ENCODE data around the gene UBE3A.
"Not testable (repeated sequence)": the region's sequence is repeated elsewhere in the genome, so short reads cannot be mapped to it uniquely, and the experiment has no call there.

UBE3A gene

DNA sequence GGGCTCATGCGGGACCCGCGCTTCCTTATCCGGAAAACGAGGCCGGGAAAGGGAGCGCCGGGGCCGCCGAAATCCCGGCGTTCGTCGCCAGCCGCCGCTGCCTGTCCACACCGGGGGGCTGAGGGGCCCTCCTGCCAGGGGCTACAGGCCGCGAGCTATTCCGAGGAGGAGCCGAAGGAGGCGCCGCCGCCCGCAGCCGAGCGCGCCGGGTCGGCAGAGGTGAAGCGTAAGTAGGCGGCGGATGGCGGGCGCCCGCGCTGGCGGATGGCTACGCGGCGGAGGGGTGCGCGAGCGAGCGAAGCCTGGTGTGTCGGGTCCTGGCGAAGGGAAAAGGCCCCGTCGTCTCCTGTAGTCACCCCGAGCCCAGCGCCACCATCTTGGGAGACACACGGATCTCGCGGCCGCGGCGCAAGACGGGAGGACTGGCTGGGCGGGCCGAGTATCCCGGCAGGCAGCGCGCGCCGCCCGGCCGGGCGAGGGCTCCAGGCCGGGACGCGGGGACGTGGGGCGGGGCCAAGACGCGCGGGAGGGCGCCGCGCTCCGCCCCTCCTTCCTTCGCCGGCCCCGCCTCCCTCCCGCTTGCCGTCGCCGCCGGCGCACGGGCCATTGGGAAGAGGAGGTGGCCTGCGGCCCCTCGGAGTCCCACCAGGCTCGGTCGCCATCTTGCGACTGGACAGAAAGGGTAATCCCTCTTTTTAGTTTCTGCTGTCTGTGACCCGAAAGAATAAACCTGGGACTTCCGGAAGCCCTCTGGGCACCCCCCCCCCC lies at the start of gene UBE3A:
UBE3A (minus strand) TSS at position 424 of the 768 bp plus-strand sequence. CDS start 29,917 bp downstream, outside the sequence.
- DNase-seq = peak; percentile 91

DNA sequence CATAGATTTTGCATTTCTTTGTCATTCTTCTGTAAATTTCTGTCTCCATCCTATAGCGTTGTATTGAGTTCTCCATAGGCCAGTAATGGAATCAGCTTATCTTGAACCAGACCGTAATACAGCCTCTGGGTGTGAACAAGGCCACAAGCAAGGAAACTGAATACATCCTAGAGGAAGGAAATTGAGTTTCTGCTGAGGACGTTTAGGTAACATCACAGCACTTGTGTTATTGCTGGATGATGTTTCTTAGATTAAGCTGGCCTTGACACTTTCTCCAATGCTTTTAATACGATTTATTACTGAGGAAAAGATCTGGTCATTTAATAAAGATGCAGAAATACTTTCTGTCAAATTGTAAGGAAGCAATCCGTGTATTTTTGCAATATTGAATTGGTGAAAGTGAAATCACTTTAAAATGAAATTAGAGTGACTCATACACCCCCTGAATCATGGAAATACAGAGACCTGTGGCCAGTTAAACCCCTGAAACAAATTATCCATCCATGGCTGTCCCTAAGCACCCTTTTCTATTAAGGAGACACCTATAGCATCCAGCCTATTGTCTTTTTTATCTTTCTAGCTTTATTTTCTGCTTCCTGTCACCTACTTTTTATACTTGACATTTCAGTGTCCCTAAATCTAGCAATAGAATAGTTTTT lies 48.5 kb upstream of the UBE3A start:
- no peak for DNase-seq

DNA sequence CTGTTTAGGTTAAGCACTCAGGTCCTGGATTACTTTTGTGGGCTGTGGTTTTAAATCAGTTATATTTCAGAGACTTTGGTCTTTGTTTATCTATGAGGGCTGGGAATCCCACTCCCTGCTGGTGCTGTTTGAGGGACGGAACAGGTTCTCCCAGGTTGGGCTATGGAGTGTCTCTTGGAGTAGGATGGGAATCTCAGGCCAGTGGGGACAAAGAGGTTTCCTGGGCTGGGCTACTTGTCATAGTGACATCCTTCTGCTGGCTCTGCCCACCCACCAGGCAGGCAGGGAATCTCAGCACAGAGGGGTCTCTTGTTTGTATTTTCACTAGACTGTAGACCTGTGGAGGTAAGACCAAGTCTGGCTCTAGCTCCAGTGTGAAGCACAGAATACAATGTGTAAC lies 47.2 kb upstream of the UBE3A start:
- DNase-seq = no peak

DNA sequence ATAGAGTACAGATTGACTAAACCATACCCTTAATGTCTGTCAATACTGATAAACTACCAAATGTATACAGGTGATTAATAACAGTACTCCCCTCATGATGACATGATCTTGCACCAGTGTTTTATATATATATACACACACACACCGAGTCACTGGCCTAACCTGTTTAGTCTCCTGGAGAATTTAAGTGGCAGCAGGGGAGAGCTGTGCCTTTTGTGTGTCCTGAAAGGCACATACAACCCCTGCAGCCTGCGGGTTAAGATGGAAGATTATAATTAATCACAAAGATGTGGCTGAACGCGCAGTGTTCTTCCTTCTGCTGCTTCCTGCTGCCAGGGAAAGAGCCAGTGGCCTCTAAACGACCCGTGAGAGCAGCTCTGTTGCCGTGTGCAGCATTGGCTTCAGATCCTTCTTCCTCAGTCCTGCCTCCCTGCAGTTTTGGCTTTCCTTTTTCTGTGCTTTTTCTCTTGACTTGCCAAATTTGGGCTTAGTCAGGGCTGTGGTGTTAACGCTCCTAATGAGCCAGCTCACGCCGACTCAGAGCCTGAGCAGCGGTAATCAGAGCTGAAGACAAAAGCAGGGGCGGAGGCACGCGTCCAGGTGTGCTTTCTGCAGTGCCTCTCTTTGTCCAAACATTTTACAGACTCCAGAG lies 42.5 kb upstream of the UBE3A start:
- no peak for DNase-seq

DNA sequence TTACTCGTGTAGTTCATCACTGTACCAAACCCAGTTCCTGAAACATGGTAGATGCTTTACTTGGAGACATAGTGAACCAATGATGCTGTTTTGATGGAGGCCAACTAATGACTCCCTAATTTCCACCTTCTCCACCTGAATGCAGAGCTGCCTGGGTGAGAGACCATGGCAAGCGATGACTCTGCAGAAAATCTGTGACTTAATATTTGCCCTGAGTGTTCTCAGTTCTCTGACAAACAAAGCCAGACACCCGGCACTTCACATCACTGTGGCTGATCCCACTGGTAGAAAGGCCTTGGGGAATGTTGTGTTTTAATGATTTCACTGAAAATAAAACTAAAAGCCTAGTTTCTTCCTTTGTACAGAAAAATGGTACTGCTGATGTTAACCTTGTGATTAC lies 39.5 kb upstream of the UBE3A start:
- no peak for DNase-seq

DNA sequence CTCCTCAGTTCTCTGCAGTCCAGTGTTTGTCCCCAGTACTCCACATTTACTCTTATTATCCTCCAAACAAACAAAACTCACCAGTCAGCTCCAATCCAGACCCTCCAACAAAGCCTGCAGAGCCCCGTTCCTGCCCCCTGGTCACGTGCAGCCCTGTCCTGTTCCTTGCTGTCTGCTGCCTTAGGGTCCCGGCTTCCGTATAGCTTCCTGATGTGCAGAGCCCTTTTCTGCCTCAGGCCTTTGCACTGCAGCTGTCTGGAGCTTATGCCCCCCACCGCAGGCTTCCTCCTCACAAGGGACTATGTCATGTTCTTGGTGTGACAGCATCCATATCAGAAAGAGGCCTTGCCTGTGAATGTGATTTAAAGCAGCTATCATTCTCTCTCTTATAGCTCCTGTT lies 39.0 kb upstream of the UBE3A start:
- no peak for DNase-seq

DNA sequence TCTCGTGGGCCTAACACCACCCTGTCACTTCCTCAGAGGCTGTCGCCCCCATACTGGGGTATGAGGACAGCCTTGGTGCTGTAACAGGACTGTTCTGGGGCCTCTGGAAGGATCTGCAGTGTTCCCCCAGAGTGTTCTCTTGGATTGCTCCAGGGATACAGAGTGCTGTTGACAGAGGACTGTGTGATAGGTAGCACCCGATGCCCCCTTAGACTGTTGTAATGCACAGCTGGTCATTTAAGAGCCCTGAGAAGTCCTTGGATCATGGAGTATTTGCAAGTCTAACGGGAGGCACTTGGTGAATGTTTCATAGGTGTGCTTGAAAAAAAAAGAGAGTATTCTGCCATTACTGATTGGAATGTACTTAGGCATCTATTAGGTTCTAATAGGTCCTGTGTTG lies 35.4 kb upstream of the UBE3A start:
- DNase-seq = no peak

DNA sequence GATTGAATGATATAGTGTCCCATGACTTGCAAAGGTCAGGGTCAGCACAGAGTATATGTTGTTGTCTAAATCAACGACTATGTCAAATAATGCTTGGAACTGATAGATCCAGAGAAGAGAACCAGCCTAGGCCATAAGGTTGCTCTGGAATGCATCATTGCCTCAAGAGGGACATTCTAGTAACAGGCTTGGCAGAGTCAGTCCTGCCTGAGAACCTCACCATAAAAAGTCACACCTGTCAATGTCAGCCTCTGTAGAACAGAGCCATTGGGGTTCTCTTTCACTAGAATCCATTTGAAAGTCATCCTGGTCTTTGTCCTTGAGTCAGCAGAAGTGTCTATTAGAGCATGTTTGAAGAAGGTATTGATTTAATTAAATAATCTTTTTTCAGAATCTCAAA lies 31.4 kb upstream of the UBE3A start:
- no peak for DNase-seq

DNA sequence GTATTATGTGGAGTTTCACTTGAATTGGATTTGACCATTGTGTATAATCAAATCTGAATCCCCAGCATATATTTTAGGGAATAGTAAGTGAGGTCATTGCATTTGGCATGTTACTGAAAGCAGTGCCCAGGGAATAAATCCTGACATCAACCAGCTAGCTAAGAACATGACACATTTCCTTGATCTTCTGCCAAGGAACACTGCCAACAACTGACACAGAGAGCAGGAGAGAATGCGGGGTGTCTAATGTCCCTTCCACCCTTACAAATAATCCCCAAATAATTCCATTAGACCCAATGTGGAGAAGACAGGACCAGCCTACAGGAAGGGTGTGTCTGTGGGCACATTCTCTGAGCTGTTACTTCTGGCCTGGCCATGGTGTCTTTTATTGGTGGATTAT lies 30.6 kb upstream of the UBE3A start:
- DNase-seq = no peak

DNA sequence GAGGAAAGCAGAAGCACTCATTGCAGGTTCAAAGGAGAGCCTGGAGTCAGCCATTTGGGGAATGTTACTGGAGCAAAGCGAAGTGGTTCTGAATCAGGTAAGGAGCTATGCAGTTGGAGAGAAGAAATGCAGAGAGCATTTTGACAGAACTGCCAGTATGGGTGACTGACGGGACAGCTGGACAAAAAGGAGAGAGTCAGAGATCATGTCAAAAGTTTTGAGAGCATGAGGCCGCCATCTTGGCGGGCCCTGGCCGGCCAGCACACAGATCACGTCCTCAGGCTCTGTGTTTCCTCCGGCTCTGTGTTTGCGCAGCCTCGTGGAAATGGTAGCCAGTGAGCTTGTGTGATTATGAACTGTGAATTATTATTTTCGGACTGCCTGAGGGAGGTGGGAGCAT lies 29.8 kb upstream of the UBE3A start:
- DNase-seq = no peak

DNA sequence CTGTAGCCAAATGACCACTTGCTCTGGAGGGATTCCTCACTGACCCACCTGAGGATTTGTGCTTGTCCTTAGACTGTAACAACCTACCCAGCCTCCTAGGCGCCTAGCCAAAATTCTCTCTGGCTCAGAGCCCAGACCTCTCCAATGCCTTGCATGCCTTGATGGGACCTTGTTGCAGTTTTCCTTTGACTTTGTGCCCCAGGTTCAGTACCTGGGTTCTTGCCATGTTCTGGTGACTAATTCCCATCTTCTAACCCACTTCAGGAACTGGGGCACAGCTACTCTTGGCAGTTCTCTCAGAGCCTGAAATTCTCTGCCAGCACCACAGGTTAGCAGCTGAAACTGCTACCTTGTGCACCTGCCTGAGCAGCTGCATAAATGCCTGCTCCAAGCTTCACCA lies 27.0 kb upstream of the UBE3A start:
- DNase-seq = no peak

DNA sequence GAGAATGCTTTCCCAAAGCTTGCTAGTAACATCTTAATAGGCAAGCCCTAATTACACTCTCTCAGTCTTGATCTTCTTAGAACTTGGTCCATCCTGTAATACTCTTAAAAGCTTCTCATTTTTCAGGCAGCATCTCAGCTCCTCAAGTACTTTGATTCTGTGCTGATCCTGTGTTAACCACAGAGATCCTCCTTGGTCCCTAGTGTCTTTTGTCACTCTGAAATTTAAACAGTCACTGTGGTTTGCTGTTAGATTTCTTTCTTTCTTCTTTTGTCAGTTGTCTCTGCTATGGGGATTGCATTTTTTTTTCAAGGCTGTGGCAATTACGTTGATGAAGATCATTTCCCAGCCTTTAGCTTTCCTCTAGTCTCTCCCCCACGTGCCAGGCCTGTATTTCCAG lies 26.0 kb upstream of the UBE3A start:
- no peak for DNase-seq

DNA sequence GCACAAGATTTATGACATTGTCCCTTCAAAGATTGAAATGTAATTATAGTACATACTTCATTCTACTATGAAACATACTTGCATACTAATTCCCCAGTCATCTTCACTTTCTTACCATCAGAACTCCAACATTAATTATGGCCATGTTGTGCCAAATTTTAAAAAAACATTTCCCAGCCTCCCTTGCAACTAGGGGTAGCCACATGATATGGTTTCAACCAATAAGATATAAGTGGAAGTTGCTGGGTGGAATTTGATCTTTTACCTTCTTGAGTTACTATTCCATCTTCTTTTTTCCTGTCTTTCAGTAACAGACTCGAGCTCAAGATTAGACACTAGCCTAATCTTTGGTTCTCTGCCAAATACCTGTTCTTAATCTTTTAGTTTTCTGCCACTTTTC lies 25.6 kb upstream of the UBE3A start:
- DNase-seq = no peak

DNA sequence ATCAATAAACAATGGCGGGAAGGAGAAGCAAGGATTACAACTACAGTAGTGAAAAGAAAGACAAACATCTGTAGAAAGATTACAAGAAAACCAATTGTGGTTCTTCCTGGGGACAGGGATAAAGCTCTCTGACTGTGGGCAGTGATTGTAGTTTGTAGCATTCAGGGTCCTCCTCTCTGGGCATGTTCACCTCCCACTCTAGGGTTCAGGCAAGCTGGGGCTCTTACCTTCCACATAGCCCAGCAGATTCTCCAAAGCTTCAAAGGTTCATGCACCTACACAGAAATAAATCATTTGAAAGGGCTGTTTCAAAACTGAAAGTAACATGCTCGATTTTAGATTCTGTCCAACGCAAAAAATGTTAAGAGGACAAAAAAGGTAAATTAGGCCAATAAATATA lies 17.4 kb upstream of the UBE3A start:
- DNase-seq = no peak

DNA sequence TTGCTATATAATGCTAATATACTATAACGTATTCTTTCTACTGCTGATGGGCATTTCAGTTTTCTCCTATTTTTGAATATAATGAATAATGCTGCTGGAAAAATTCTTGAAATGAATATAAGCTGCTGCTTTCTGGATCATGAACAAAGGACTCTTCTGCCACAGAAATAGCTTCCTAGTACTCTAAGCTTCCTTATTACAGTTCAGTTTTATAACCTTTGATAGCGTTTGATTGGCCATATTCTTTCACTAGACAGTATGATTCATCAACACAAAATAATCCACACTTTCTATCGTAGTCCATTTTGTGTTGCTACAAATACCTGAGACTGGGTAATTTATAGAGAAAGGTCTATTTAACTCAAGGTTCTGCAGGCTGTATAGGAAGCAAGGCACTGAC lies 16.4 kb upstream of the UBE3A start:
- DNase-seq = no peak

DNA sequence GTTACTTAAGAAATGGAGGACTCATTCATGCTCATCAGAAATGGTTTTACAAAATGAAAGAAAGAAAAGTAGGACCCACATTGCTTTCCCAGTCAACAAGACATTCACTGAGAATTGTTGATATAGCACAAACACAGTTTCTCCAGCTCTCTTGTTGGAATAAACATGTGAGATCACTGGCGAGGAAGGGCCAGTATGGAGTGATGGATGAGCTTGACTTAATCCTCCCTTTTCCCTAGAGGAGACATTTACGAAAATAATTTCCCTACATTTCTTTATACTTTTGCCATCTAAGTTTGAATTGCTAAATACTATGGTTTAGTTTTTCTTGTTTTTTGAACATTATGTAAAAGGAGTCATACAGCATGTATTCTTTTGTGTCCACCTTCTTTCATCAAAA lies 15.9 kb upstream of the UBE3A start:
- no peak for DNase-seq

DNA sequence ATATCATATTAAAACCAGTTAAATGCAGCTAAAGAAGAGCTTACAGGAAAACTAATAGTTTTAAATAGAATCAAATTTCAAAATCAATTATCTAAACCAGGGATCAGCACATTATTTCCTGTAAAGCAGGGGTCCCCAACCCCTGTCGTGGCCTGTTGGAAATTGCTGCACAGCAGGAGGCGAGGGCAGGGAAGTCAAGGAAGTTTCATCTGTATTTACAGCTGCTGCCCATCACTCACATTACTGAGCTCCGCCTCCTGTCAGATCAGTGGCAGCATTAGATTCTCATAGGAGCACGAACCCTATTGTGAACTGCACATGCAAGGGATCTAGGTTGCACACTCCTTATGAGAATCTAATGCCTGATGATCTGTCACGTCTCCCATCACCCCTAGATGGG lies 14.4 kb upstream of the UBE3A start:
- not testable (repeated sequence) for DNase-seq

DNA sequence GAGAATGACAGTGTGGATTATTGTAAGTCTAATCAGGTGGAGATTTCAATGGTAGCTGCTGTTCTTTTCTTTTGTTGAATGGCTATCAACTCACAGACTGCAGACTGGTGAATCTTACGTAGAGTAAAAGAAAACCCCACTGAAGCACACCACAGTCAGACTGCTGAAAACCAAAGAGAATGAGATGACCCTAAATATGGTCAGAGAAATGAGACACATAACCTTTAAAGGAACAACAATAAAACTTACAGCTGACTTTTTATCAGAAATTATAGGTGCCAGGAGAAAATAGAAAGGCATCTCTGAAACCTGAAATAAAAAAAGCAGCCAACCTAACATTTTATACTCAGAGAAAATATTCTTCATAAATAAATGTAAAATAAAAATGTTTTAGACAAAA lies 12.7 kb upstream of the UBE3A start:
- no peak for DNase-seq

DNA sequence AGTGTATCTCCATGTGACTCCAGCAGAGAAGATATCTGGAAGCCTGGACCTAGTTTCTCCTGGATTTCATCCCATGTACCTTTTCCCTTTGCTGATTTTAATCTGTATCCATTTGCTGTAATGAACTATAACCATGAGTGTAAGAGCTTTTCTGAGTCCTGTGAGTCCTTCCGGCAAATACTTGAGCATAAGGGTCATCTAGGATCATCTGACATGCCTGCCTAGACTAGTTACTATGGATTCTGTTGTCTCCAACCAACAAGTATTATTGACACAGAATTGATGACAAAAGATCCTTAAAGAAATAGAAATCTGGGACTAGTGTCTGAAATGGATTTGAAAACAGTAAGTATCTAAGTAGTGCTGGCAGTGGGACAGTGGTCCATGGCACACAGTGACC lies 11.3 kb upstream of the UBE3A start:
- no peak for DNase-seq

DNA sequence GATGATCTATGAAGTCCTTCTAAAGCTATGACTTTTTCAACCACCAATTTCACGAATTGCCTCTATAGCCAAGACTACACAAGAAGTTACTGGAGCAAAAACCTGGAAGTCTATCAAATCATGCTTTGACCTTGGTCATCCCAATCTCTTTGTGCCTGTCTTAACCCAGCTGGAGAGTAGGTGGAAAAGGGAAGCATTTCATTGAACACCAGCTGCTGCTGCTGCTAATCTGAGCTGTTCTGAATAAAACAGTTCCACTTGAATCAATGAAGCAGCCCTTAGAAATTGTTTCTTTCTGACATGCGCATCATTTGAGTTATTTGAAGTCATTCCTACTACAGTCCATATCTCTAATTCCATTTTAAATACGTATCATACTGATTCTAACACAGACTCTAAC lies 7.3 kb upstream of the UBE3A start:
- DNase-seq = no peak

DNA sequence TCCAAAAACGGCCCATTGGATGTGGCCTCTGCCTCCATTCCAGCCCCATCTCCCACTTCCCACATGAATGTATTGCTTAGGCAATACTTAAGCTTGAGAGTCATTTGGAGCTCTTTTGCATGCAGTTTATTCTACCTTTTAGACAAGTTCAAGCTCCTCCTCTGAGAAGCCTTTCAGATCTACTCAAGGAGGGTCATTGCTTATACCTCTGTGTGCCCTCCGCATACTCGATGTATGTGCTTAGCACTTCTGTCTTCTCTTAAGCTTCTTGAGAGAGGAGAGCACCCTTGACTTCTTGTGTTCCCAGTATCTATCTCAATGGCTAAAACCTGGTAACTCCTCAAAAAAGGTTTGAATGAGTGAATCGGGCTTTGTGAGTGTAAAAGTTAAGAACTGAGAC lies 6.6 kb upstream of the UBE3A start:
- no peak for DNase-seq

DNA sequence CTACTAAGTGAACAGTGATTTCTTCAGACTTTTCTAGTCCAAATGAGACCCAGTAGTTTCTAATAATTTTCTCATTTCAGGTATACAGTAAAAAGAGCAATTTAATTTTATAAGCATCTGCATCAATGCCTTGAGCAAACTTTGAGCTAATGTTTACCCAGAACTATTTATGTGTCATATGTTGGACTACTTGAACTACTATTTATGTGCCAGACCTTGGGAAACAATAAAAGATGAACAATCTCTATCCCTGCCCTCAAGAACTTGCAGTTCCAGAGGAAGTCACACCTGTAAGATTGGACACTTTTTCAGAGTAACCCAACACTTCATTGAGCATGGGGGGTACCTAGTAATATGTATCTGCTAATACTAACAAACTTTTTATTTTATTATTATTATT lies 2.3 kb upstream of the UBE3A start:
- no peak for DNase-seq

DNA sequence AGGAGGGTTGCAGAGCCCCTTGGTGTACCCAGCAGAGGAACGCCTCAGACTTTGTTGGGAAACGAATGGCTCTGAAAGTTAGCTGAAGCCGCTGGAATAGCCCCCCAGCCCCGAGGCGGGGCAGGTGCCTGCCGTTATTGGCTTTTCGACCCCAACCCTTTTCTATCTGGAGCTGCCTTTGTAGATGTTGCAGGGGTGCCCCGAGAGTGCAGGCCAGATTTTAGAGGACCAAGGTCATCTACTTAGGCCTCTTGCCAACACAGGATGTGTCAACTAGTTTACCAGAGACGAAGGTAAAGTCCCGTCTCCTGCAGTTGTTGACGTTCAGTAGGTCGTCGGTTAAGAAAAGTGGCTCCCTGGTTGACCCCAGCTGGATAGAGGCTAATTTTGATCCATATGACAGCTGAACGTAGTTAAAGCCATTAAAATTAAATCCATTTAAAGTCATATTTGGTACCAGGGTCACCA lies 579 bp upstream of the UBE3A start:
- no peak for DNase-seq

All from stimulated activated CD8-positive, alpha-beta memory T cell treated with anti-CD3 and anti-CD28 coated beads, Interleukin-4, amount 100 ng/mL, for 48 hours (primary cell).